ENCODE measurements around the gene ZNF772. TPM values are rescaled to one million over a fixed set of nuclear protein-coding genes. Genes with fewer than 3 reads are reported as not detected.
"Not testable (repeated sequence)": the region's sequence is repeated elsewhere in the genome, so short reads cannot be mapped to it uniquely, and the experiment has no call there.

The ZNF772 gene
- total RNA-seq, 1 experiment from 2014 or later, result 14.1 TPM

- ATAC-seq, result peak; percentile 100
- H3K9me3 ChIP-seq (ENCODE audit: low read length); H3K27ac ChIP-seq (ENCODE audit: low read length); H3K9me2 ChIP-seq (replicated peaks; ENCODE audit: low read length); H3K4me1 ChIP-seq (ENCODE audit: insufficient read depth, low read length); POLR2A ChIA-PET (ENCODE audit: unreplicated experiment); H3F3A ChIP-seq (ENCODE audit: low read length, unreplicated experiment); H4K20me1 ChIP-seq (ENCODE audit: low read length); H3K27me3 ChIP-seq (ENCODE audit: low read length); CTCF ChIA-PET: not testable (repeated sequence)
- intact Hi-C loops (cut with micrococcal nuclease), result loop anchor here (1.0 kb wide), 1 partner anchor 13 kb away; the partner anchor contains the start of gene ZNF419
- H3K4me2 ChIP-seq (ENCODE audit: low read length), result peak within 1 kb of the TSS; percentile 82
- peaks cover 28% of the 10 kb centered on the region for H3K79me2 ChIP-seq (ENCODE audit: low read length)
- peak within 1 kb of the TSS; percentile 74 for H3K4me3 ChIP-seq (ENCODE audit: low read length)
- TSS peak; percentile 86 for BruUV-seq (replicated peaks)
- peak within 1 kb of the TSS; percentile 63 for H2AFZ ChIP-seq (ENCODE audit: low read length)
- peaks cover 40% of the 10 kb centered on the region for H3K36me3 ChIP-seq (ENCODE audit: low read depth, low read length)
- DNase-seq, result peak; percentile 98
- peak within 1 kb of the TSS; percentile 78 for H3K9ac ChIP-seq (ENCODE audit: low read length)
Measured at GRCh38 chr19:57499680-57500395, 22.5 kb upstream of the ZNF772 start, which contains the start of gene ZNF773. TSS of gene ZNF773 (plus strand) at chr19:57499938. CDS start at chr19:57500081, 143 bp downstream.

- ATAC-seq; H3F3A ChIP-seq (ENCODE audit: low read length, unreplicated experiment); CTCF ChIA-PET; H3K9ac ChIP-seq (ENCODE audit: low read length); H4K20me1 ChIP-seq (ENCODE audit: low read length); H3K9me2 ChIP-seq (replicated peaks; ENCODE audit: low read length); H3K9me3 ChIP-seq (ENCODE audit: low read length); POLR2A ChIA-PET (ENCODE audit: unreplicated experiment); H3K4me3 ChIP-seq (ENCODE audit: low read length); H3K4me1 ChIP-seq (ENCODE audit: insufficient read depth, low read length); H2AFZ ChIP-seq (ENCODE audit: low read length); H3K27ac ChIP-seq (ENCODE audit: low read length); DNase-seq; H3K4me2 ChIP-seq (ENCODE audit: low read length); H3K27me3 ChIP-seq (ENCODE audit: low read length); BruUV-seq (replicated peaks): not testable (repeated sequence)
- intact Hi-C loops (cut with micrococcal nuclease), result loop anchor here (1.0 kb wide), 1 partner anchor 12 kb away; the partner anchor contains the start of gene ZNF419
- peaks cover 41% of the 10 kb centered on the region for H3K36me3 ChIP-seq (ENCODE audit: low read depth, low read length)
- peaks cover 28% of the 10 kb centered on the region for H3K79me2 ChIP-seq (ENCODE audit: low read length)
Measured at GRCh38 chr19:57499332-57499679, 21.9 kb upstream of the ZNF772 start.

- Histone ChIP-seq H3K4me2 (ENCODE audit: low read length) (peak overlapping the region; percentile 75), H3K36me3 (ENCODE audit: low read depth, low read length) (peaks cover 28% of the 10 kb centered on the region), H3K9ac (ENCODE audit: low read length) (peak overlapping the region; percentile 85; the same call in 1 of the 2 replicates), H3K4me3 (ENCODE audit: low read length) (peak overlapping the region; percentile 92)
- H3F3A ChIP-seq (ENCODE audit: low read length, unreplicated experiment); H4K20me1 ChIP-seq (ENCODE audit: low read length); CTCF ChIA-PET; H3K9me2 ChIP-seq (replicated peaks; ENCODE audit: low read length); H3K79me2 ChIP-seq (ENCODE audit: low read length); POLR2A ChIA-PET (ENCODE audit: unreplicated experiment); H3K4me1 ChIP-seq (ENCODE audit: insufficient read depth, low read length); H3K27ac ChIP-seq (ENCODE audit: low read length); H3K27me3 ChIP-seq (ENCODE audit: low read length); H2AFZ ChIP-seq (ENCODE audit: low read length); H3K9me3 ChIP-seq (ENCODE audit: low read length); DNase-seq: not testable (repeated sequence)
- TSS peak; percentile 42 for BruUV-seq (replicated peaks)
- intact Hi-C loops (cut with micrococcal nuclease), result loop anchor here (5.0 kb wide), 1 partner anchor 51 kb away; the partner anchor contains the start of gene ZNF749
- ATAC-seq, result peak; percentile 39
Measured at GRCh38 chr19:57488299-57488644, 10.9 kb upstream of the ZNF772 start.

GRCh38 chr19:57487477-57488298 lies 10.3 kb upstream of the ZNF772 start, which contains the start of gene ZNF419:
TSS of gene ZNF419 (plus strand) at chr19:57487750. CDS start at chr19:57487951, 201 bp downstream.
- H3K9me3 ChIP-seq (ENCODE audit: low read length); H4K20me1 ChIP-seq (ENCODE audit: low read length); H3K27me3 ChIP-seq (ENCODE audit: low read length); H3K79me2 ChIP-seq (ENCODE audit: low read length); H3F3A ChIP-seq (ENCODE audit: low read length, unreplicated experiment); H3K4me1 ChIP-seq (ENCODE audit: insufficient read depth, low read length); H3K9me2 ChIP-seq (replicated peaks; ENCODE audit: low read length); CTCF ChIA-PET: not testable (repeated sequence)
- Histone ChIP-seq H3K36me3 (ENCODE audit: low read depth, low read length) (peaks cover 22% of the 10 kb centered on the region), H3K27ac (ENCODE audit: low read length) (0 out of 2 replicates have a peak within 1 kb of the TSS, but pooled peaks have one; percentile 24), H3K4me2 (ENCODE audit: low read length) (peak within 1 kb of the TSS; percentile 91), H3K4me3 (ENCODE audit: low read length) (peak within 1 kb of the TSS; percentile 92), H2AFZ (ENCODE audit: low read length) (peak within 1 kb of the TSS; percentile 94), H3K9ac (ENCODE audit: low read length) (peak within 1 kb of the TSS; percentile 85)
- ATAC-seq (peak; percentile 99), DNase-seq (peak; percentile 98)
- intact Hi-C loops (cut with micrococcal nuclease), result loop anchor here (1.0 to 5.0 kb wide), 2 partner anchors 12 to 50 kb away; partner anchors contain the start of genes ZNF749 and ZNF773
- POLR2A ChIA-PET (ENCODE audit: unreplicated experiment), result interaction anchor here (0.7 kb wide), 1 partner anchor 817 kb away, joined by 3 read pairs; no protein-coding TSS in a partner anchor
- BruUV-seq (replicated peaks), result TSS peak; percentile 90

Data from PC-3 (cell line).